Endothelial cell of umbilical vein (primary cell): Measurements from ENCODE around the gene RGL4. TPM values are rescaled to one million over a fixed set of nuclear protein-coding genes. Genes with fewer than 3 reads are reported as not detected.
"Not testable (repeated sequence)": the region's sequence is repeated elsewhere in the genome, so short reads cannot be mapped to it uniquely, and the experiment has no call there.

Experiments
- BruUV-seq: library from RNA; stranded (reverse); fragments of 400-500 nt; replicated peaks from 2 replicates; lab custom pipeline; 2021; lab: Mats Ljungman, UMichigan
- CTCF ChIA-PET: fragments of 300-600, 350-600 bp; sonication (Branson Sonifier 250); formaldehyde crosslinking; loops from one replicate; lab custom pipeline; 2021; ENCODE audit warnings: antibody characterized with exemption, inconsistent platforms; lab: Charles Lee
- POLR2A ChIA-PET: fragments of 300-600, 350-600 bp; sonication (Branson Sonifier 250); formaldehyde crosslinking; loops from one replicate; lab custom pipeline; 2021; ENCODE audit warnings: antibody characterized with exemption, inconsistent platforms; lab: Charles Lee
- DNase-seq: peaks from one replicate; pipeline ENCODE4 v3.0.0-alpha.2; 2011; ENCODE audit warnings: low read depth, low spot score
- FAIRE-seq: peaks from 2 replicates; lab custom pipeline; 2011; peaks lifted over from hg19 to GRCh38; lab: Jason Lieb, UNC
- H2AFZ ChIP-seq: 2 replicates; pipeline ENCODE4 v1.6.0; 2012; ENCODE audit warnings: low read depth, low read length, control low read depth, inconsistent platforms
- H3K27ac ChIP-seq: 2 replicates; pipeline ENCODE4 v1.5.1; 2011; ENCODE audit warnings: low read depth, mild to moderate bottlenecking, control low read depth, low read length, moderate library complexity; ENCODE audit not compliant: insufficient read depth
- H3K27me3 ChIP-seq, 2 experiments: 2 replicates each; pipeline versions ENCODE4 v1.6.0 to v1.6.1; 2011; ENCODE audit warnings: low read length in 2 of 2, mixed read lengths in 1 of 2; ENCODE audit not compliant: control insufficient read depth in 2 of 2, insufficient read depth in 2 of 2
- H3K36me3 ChIP-seq, 2 experiments: 2 replicates in 1 of 2; 3 replicates in 1 of 2; pipeline ENCODE4 v1.5.1; 2011; ENCODE audit warnings: low read length in 2 of 2, mild to moderate bottlenecking in 1 of 2, moderate library complexity in 1 of 2; ENCODE audit not compliant: control insufficient read depth in 2 of 2, insufficient read depth in 2 of 2; ENCODE audit errors: extremely low read depth in 1 of 2
- H3K4me1 ChIP-seq: 3 replicates; pipeline ENCODE4 v1.5.1; 2011; ENCODE audit warnings: mild to moderate bottlenecking, low read length; ENCODE audit not compliant: control insufficient read depth, insufficient read depth; ENCODE audit errors: extremely low read depth
- H3K4me2 ChIP-seq: 2 replicates; pipeline ENCODE4 v1.6.1; 2011; ENCODE audit warnings: low read length, control low read depth, mixed read lengths; ENCODE audit not compliant: insufficient read depth
- H3K4me3 ChIP-seq, 3 experiments: fragments of 200-600 bp in 1 of 3; sonication (generic), shearing (Covaris generic) in 1 of 3; replicated peaks in 1 of 3; 2 replicates each; pipeline ENCODE4 v1.5.1; 2011 to 2016; ENCODE audit warnings: control low read depth in 3 of 3, low read length in 3 of 3, mild to moderate bottlenecking in 2 of 3, inconsistent platforms in 1 of 3, low read depth in 1 of 3, moderate library complexity in 1 of 3; ENCODE audit not compliant: insufficient read depth in 1 of 3
- H3K79me2 ChIP-seq: 2 replicates; pipeline ENCODE4 v1.6.0; 2012; ENCODE audit warnings: low read length, inconsistent platforms; ENCODE audit not compliant: control insufficient read depth, insufficient read depth
- H3K9ac ChIP-seq: replicated peaks from 2 replicates; pipeline ENCODE3; 2011; ENCODE audit warnings: low read length, control low read depth; ENCODE audit not compliant: insufficient read depth; ENCODE audit errors: extremely low read depth
- H3K9me1 ChIP-seq: replicated peaks from 3 replicates; pipeline ENCODE4 v1.6.0; 2011; ENCODE audit warnings: mild to moderate bottlenecking, low read length; ENCODE audit not compliant: control insufficient read depth, insufficient read depth; ENCODE audit errors: extremely low read depth
- H3K9me3 ChIP-seq: replicated peaks from 2 replicates; pipeline ENCODE4 v1.5.1; 2012; ENCODE audit warnings: low read length, inconsistent platforms; ENCODE audit not compliant: control insufficient read depth, insufficient read depth
- H4K20me1 ChIP-seq: replicated peaks from 2 replicates; pipeline ENCODE3; 2011; ENCODE audit warnings: mild to moderate bottlenecking, low read length; ENCODE audit not compliant: control insufficient read depth, insufficient read depth; ENCODE audit errors: extremely low read depth
- EZH2 ChIP-seq: IDR thresholded peaks from 2 replicates; pipeline ENCODE4 v1.6.1; 2012; ENCODE audit warnings: borderline replicate concordance, low read depth, mild to moderate bottlenecking, moderate library complexity, low read length, inconsistent platforms; ENCODE audit not compliant: severe bottlenecking
- FOS ChIP-seq: IDR thresholded peaks from 2 replicates; pipeline ENCODE4 v1.6.1; 2011; ENCODE audit warnings: mild to moderate bottlenecking, low read length, moderate library complexity, borderline replicate concordance; ENCODE audit not compliant: insufficient read depth
- GATA2 ChIP-seq: IDR thresholded peaks from 2 replicates; pipeline ENCODE4 v1.7.0; 2011; ENCODE audit warnings: low read depth, mild to moderate bottlenecking, moderate library complexity, mixed read lengths, low read length; ENCODE audit not compliant: insufficient read length, insufficient read depth
- JUN ChIP-seq: IDR thresholded peaks from 2 replicates; pipeline ENCODE4 v1.6.1; 2011; ENCODE audit warnings: borderline replicate concordance, low read depth; ENCODE audit not compliant: insufficient read length, insufficient read depth
- MYC ChIP-seq: IDR thresholded peaks from one replicate; pipeline ENCODE4 v1.6.1; 2011; ENCODE audit warnings: mild to moderate bottlenecking, low read depth, low read length
- POLR2A ChIP-seq: IDR thresholded peaks from 2 replicates; pipeline ENCODE4 v1.6.1; 2012; ENCODE audit warnings: low read depth, mild to moderate bottlenecking, control low read depth, low read length
- POLR2AphosphoS5 ChIP-seq: IDR thresholded peaks from 2 replicates; pipeline ENCODE4 v1.6.1; 2012; ENCODE audit warnings: low read depth, mild to moderate bottlenecking, control low read depth, low read length, moderate library complexity; ENCODE audit not compliant: insufficient read depth
- dilution Hi-C: fragments of 300-500 bp; cut with MboI; formaldehyde crosslinking; loops from one replicate; pipeline ENCODE4 v1.15.0; 2019; ENCODE audit warnings: low sequenced_read_pairs; ENCODE audit not compliant: extremely low pct_ligation_motif_present
- intact Hi-C: fragments of 100-400 bp; cut with micrococcal nuclease; formaldehyde crosslinking; loops from one replicate; pipeline ENCODE4 v1.10.0; 2022
- polyA plus RNA-seq, 4 experiments: library from polyadenylated mRNA; depleted of rRNA in 3 of 4; stranded (reverse) in 3 of 4; unstranded in 1 of 4; fragments of >200 nt; gene quantifications; 2 replicates each; pipeline versions ENCODE4 v1.2.1 to v1.2.3, GENCODE V29; 2011 to 2012; ENCODE audit warnings: missing spikeins in 1 of 4
- total RNA-seq: library from RNA; stranded (reverse); gene quantifications from 2 replicates; pipeline ENCODE4 v1.2.3, GENCODE V29; 2021
- TF ChIP-seq, protein P1 (sequence below): IDR thresholded peaks from 2 replicates; pipeline ENCODE4 v1.6.1; 2011; ENCODE audit not compliant: insufficient read depth, insufficient read length
- TF ChIP-seq, protein P2 (sequence below), 2 donors: IDR thresholded peaks; 1 replicate in 1 of 2; 2 replicates in 1 of 2; pipeline ENCODE4 v1.5.1; 2011; ENCODE audit warnings: low read length in 2 of 2, mild to moderate bottlenecking in 2 of 2, moderate library complexity in 2 of 2, control low read depth in 1 of 2, inconsistent platforms in 1 of 2, low read depth in 1 of 2; ENCODE audit not compliant: insufficient read depth in 1 of 2; ENCODE audit errors: extremely low read depth in 1 of 2

RGL4 gene
- total and polyA plus RNA-seq, 2 donors (not counting 3 experiments of a cell fraction or from before 2014, with no cell fraction given), result not detected

- CTCF ChIA-PET, result interaction anchor here (0.6 kb wide), 1 partner anchor 48 kb away, joined by 3 read pairs; no protein-coding TSS in a partner anchor
- POLR2A ChIA-PET, result no interaction called here
- dilution Hi-C loops (no loop called here), intact Hi-C loops (no loop called here)
- no peak for TF ChIP-seq JUN
- no peak for TF ChIP-seq MYC
- no peak for TF ChIP-seq POLR2A
- TF ChIP-seq, protein P1, sequence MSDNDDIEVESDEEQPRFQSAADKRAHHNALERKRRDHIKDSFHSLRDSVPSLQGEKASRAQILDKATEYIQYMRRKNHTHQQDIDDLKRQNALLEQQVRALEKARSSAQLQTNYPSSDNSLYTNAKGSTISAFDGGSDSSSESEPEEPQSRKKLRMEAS, result no peak
- no peak for TF ChIP-seq POLR2AphosphoS5
- TF ChIP-seq, protein P2, sequence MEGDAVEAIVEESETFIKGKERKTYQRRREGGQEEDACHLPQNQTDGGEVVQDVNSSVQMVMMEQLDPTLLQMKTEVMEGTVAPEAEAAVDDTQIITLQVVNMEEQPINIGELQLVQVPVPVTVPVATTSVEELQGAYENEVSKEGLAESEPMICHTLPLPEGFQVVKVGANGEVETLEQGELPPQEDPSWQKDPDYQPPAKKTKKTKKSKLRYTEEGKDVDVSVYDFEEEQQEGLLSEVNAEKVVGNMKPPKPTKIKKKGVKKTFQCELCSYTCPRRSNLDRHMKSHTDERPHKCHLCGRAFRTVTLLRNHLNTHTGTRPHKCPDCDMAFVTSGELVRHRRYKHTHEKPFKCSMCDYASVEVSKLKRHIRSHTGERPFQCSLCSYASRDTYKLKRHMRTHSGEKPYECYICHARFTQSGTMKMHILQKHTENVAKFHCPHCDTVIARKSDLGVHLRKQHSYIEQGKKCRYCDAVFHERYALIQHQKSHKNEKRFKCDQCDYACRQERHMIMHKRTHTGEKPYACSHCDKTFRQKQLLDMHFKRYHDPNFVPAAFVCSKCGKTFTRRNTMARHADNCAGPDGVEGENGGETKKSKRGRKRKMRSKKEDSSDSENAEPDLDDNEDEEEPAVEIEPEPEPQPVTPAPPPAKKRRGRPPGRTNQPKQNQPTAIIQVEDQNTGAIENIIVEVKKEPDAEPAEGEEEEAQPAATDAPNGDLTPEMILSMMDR (IDR thresholded peaks at IDR 0.05; ENCODE audit: extremely low read depth in 1 of 2, insufficient read depth in 1 of 2, low read depth in 1 of 2, low read length in 2 of 2), result no peak
- TF ChIP-seq EZH2, result no peak
- TF ChIP-seq FOS, result no peak
- TF ChIP-seq GATA2, result no peak
- BruUV-seq, result no TSS peak
- H3K79me2 ChIP-seq, result no peaks in the 10 kb centered on the region
- H3K4me3 ChIP-seq, result no peak overlapping the region
- FAIRE-seq (no peak), DNase-seq (no peak)
- H3K4me2 ChIP-seq, result no peak overlapping the region
- peaks cover 1% of the 10 kb centered on the region in 2 experiments for H3K27me3 ChIP-seq
- H3K36me3 ChIP-seq, result no peaks in the 10 kb centered on the region
- H3K9ac ChIP-seq, result no peak overlapping the region
- H3K9me3 ChIP-seq, result no peaks in the 10 kb centered on the region
- no peak overlapping the region for H3K27ac ChIP-seq
- H4K20me1 ChIP-seq, result no peaks in the 10 kb centered on the region
- no peaks in the 10 kb centered on the region for H3K9me1 ChIP-seq
- no peak overlapping the region for H2AFZ ChIP-seq
- no peaks in the 10 kb centered on the region for H3K4me1 ChIP-seq
These were observed 31.9 kb downstream of the RGL4 start for GRCh38 chr22:23722724-23723123.

DNA sequence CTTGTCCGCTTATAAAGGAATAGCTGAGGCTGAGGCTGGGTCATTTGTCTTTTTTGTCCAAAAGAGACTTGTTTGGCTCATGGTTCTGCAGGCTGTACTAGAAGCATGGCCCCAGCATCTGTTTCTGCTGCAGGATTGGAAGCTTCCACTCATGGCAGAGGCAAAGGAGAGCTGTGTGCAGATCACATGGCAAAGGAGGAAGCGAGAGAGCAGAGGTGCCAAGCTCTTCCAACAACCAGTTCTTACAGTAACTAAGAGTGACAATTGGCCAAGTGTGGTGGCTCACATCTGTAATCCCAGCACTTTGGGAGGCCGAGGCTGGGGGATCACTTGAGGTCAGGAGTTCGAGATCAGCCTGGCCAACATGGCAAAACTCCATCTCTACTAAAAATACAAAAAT, 37.3 kb downstream of the RGL4 start:
- H3K9me3 ChIP-seq, result not testable (repeated sequence)
- CTCF ChIA-PET, result interaction anchor here (0.6 kb wide), 2 partner anchors 129 to 132 kb away, joined by 3 to 5 read pairs; partner anchors contain the start of gene SLC2A11

More for the DNA sequence above, 37.3 kb downstream of the RGL4 start:
- intact Hi-C loops, H3K4me1 ChIP-seq, H3K4me3 ChIP-seq, BruUV-seq, FAIRE-seq, H3K4me2 ChIP-seq, H4K20me1 ChIP-seq, dilution Hi-C loops, H3K36me3 ChIP-seq, POLR2A ChIA-PET, H2AFZ ChIP-seq, H3K9me1 ChIP-seq, DNase-seq, H3K9ac ChIP-seq, H3K27me3 ChIP-seq, H3K79me2 ChIP-seq, H3K27ac ChIP-seq: not testable (repeated sequence)
